HG02885 (cell line): Measurements from ENCODE around the gene PCDHGA5.
"Not testable (repeated sequence)": the region's sequence is repeated elsewhere in the genome, so short reads cannot be mapped to it uniquely, and the experiment has no call there.

Source experiments
- ATAC-seq: cut with Tn5 transposase; IDR thresholded peaks from one replicate; pipeline ENCODE4 v1.9.1; 2021; ENCODE audit warnings: mild to moderate bottlenecking; ENCODE audit not compliant: unreplicated experiment, poor library complexity

The PCDHGA5 gene

DNA sequence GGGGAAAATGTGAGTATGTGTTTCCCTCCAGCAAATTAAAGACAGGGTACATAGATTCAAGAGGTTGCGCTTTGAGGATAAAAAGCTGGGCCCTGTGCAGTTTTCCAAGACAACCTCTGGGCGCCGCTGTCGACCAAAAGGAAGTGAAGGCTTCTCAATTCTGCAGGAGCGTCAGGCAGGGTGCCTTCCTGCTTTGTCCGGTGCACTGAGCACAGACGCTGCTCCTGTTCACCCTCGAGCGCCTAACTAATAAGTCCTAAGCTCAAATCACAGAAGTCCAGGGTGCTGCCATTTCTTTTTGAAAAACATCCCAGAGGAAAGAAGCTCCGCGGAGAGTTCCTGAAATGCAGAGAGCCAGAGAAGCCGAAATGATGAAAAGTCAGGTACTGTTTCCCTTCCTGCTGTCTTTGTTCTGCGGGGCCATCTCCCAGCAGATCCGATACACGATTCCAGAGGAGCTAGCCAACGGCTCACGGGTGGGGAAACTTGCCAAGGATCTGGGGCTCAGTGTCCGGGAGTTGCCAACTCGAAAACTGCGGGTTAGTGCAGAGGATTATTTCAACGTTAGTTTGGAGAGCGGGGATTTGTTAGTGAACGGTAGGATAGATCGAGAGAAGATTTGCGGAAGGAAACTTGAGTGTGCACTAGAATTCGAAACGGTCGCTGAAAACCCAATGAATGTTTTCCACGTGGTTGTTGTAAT is 13.9 kb upstream of the PCDHGA5 start, which contains the start of gene PCDHGB1:
PCDHGB1 (plus strand) TSS at position 183 of the 703 bp plus-strand sequence; CDS start at position 345, 162 bp downstream.
- no peak for ATAC-seq

DNA sequence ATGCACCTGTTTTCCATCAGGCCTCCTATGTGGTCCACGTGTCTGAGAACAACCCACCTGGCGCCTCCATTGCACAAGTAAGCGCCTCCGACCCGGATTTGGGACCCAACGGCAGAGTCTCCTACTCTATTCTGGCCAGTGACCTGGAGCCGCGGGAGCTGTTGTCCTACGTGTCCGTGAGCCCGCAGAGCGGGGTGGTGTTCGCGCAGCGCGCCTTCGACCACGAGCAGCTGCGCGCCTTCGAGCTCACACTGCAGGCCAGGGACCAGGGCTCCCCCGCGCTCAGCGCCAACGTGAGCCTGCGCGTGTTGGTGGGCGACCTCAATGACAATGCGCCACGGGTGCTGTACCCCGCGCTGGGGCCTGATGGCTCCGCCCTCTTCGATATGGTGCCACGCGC is 12.4 kb upstream of the PCDHGA5 start:
- ATAC-seq: no peak

GRCh38 chr5:141354900-141355469 is 9.0 kb upstream of the PCDHGA5 start, which contains the start of gene PCDHGA4:
Gene PCDHGA4, plus strand, starts transcription at chr5:141355021. Its CDS starts 87 bp downstream, at chr5:141355108.
- ATAC-seq: no peak

- no peak for ATAC-seq
Observed at GRCh38 chr5:141355641-141356040, 8.3 kb upstream of the PCDHGA5 start.

GRCh38 chr5:141356133-141356532 is 7.8 kb upstream of the PCDHGA5 start:
- no peak for ATAC-seq

DNA sequence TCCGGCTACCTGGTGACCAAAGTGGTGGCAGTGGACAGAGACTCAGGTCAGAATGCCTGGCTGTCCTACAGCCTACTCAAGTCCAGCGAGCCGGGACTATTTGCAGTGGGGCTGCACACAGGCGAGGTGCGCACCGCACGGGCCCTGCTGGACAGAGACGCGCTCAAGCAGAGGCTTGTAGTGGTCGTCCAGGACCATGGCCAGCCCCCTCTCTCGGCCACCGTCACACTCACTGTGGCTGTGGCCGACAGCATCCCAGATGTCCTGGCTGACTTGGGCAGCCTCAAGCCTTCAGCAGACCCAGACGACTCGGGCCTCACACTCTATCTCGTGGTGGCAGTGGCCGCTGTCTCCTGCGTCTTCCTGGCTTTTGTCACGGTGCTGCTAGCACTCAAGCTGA is 7.0 kb upstream of the PCDHGA5 start:
- no peak for ATAC-seq

DNA sequence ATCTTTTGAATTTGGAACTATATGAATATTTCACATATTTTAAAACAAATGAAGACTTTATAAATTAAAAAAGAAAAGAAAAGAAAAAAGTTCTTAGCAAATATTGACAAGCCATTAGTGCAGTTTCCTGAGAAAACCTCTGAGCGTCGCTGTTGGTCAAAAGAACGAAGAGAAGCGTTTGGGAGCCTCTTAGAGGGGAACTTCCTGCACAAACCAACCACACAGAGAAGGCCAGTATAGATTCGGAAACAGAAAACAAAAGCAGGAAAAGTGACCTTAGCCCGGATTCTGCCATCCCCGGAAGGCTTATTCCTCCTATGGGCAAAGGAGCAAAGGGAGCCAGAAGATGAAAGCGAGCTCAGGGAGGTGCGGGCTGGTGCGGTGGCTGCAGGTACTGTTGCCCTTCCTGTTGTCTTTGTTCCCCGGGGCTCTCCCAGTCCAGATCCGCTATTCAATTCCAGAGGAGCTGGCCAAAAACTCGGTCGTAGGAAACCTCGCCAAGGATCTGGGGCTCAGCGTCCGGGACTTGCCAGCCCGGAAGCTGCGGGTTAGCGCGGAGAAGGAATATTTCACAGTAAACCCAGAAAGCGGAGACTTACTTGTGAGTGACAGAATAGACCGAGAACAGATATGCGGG is 4.1 kb upstream of the PCDHGA5 start, which contains the start of gene PCDHGB2:
PCDHGB2 (plus strand) TSS at position 205 of the 637 bp plus-strand sequence; CDS start at position 347, 142 bp downstream.
- no peak for ATAC-seq

DNA sequence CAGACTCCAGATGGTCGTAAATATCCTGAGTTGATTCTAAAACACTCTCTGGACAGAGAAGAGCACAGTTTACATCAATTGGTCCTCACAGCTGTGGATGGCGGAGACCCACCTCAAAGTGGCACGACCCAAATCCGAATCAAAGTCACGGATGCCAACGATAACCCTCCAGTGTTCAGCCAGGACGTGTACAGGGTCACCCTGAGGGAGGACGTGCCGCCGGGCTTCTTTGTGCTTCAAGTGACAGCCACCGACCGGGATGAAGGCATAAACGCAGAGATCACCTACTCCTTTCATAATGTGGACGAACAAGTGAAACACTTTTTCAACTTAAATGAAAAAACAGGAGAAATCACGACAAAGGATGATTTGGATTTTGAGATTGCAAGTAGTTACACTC is 3.3 kb upstream of the PCDHGA5 start:
- no peak for ATAC-seq

DNA sequence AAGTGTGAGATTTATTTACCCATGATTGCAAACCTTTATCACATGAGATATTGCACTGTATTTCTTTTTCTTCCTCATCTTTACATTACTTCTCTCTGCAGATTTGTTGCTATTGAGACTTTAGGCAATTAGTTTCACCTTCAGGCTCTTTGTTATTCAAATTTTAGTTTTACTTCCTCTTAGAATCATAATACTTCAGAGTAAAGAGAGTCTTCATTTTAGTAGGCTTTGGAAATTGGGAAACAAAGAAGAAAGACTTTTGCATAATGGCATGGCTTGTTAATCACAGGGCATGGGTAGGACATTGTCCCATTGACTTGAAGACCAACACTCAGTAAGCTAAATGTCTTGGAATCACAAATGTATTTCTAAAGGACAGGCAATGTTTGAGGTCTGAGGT is 1.2 kb upstream of the PCDHGA5 start:
- ATAC-seq: no peak

GRCh38 chr5:141366016-141366896 is 2.3 kb downstream of the PCDHGA5 start:
- no peak for ATAC-seq

GRCh38 chr5:141369994-141370848 is 6.3 kb downstream of the PCDHGA5 start, which contains the start of gene PCDHGB3:
Gene PCDHGB3, plus strand, starts transcription at chr5:141370242. Its CDS starts 153 bp downstream, at chr5:141370395.
- peak; percentile 97 for ATAC-seq

GRCh38 chr5:141371572-141372475 is 7.9 kb downstream of the PCDHGA5 start:
- ATAC-seq: no peak

DNA sequence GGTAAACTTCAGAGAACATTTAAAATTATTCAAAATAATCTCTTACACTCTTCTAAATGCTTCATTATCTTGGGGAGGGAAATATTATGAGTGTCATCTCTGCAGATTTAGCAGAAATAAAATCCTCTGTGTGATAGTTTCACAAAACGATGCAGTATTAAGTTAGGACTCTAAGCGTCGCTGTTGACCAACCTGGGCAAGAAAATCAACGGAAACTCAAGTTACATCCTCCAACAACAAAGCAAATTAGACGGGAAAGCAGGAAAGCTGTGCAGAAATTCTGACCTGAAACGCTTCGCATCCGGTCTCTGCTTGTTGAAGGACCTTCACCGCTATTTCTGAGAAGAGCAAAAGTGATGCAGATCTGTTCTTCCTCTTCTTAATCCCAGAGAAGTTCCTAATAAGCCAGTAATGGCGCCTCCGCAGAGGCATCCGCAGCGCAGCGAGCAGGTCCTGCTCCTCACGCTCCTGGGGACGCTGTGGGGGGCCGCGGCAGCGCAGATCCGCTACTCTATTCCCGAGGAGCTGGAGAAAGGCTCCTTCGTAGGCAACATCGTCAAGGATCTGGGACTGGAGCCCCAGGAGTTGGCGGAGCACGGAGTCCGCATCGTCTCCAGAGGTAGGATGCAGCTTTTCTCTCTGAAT is 9.8 kb downstream of the PCDHGA5 start, which contains the start of gene PCDHGA6:
PCDHGA6 (plus strand) TSS at position 219 of the 645 bp plus-strand sequence; CDS start at position 412, 193 bp downstream.
- no peak for ATAC-seq

- no peak for ATAC-seq
Observed at GRCh38 chr5:141374627-141375026, 10.7 kb downstream of the PCDHGA5 start.

DNA sequence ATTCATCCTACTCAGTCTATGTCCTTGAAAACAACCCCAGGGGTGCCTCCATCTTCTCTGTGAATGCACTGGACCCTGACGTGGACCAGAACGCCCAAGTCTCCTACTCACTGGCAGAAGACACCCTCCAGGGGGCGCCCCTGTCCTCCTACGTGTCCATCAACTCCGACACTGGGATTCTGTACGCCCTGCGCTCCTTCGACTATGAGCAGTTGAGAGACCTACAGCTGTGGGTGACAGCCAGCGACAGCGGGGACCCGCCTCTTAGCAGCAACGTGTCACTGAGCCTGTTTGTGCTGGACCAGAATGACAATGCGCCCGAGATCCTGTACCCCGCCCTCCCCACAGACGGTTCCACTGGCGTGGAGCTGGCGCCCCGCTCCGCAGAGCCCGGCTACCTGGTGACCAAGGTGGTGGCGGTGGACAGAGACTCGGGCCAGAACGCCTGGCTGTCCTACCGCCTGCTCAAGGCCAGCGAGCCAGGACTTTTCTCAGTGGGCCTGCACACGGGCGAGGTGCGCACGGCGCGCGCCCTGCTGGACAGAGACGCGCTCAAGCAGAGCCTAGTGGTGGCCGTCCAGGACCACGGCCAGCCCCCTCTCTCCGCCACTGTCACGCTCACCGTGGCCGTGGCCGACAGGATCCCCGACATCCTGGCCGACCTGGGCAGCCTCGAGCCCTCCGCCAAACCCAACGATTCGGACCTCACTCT is 11.6 kb downstream of the PCDHGA5 start:
- not testable (repeated sequence) for ATAC-seq

- peak; percentile 85 for ATAC-seq
Observed at GRCh38 chr5:141382469-141383294, 18.7 kb downstream of the PCDHGA5 start, which contains the start of gene PCDHGA7. Gene PCDHGA7, plus strand, starts transcription at chr5:141382742. Its CDS starts 158 bp downstream, at chr5:141382900.
